Transverse colon (tissue), 4 donors: ENCODE data around the gene ZDHHC24. TPM values are rescaled to one million over a fixed set of nuclear protein-coding genes. Genes with fewer than 3 reads are reported as not detected.
A peak's percentile ranks its signal among the peaks of the same experiment; 100 is the strongest.
"Not testable (repeated sequence)": the region's sequence is repeated elsewhere in the genome, so short reads cannot be mapped to it uniquely, and the experiment has no call there.

Experiments used
- DNase-seq: peaks from one replicate; pipeline ENCODE4 v3.0.0-alpha.2; 2019
- H3K27ac ChIP-seq, 4 donors: fragments of 200-600 bp; sonication (generic); 2 replicates each; pipeline ENCODE4 v1.5.1; 2016 to 2018; ENCODE audit warnings: inconsistent platforms in 4 of 4
- H3K27me3 ChIP-seq: fragments of 200-600 bp; sonication (generic); 2 replicates; pipeline ENCODE4 v1.5.1; 2017; ENCODE audit warnings: inconsistent platforms
- H3K36me3 ChIP-seq, 4 donors: fragments of 200-600 bp; sonication (generic); 2 replicates each; pipeline ENCODE4 v1.5.1; 2017 to 2019; ENCODE audit warnings: inconsistent platforms in 4 of 4
- H3K4me1 ChIP-seq, 4 donors: fragments of 200-600 bp; sonication (generic); 2 replicates each; pipeline ENCODE4 v1.5.1; 2017 to 2020; ENCODE audit warnings: inconsistent platforms in 4 of 4
- H3K4me3 ChIP-seq, 4 donors: fragments of 200-600 bp; sonication (generic); 1 replicate in 1 of 4; 2 replicates in 3 of 4; pipeline versions ENCODE4 v1.5.1 to v1.6.1; 2017 to 2019; ENCODE audit warnings: inconsistent platforms in 4 of 4
- H3K9me3 ChIP-seq, 2 donors: fragments of 200-600 bp; sonication (generic); 2 replicates each; pipeline ENCODE4 v1.5.1; 2017 to 2019; ENCODE audit warnings: inconsistent platforms in 2 of 2
- EP300 ChIP-seq: sonication (generic); formaldehyde crosslinking; IDR thresholded peaks from one replicate; pipeline ENCODE4 v1.6.1; 2017; ENCODE audit warnings: antibody characterized with exemption, low read depth
- POLR2A ChIP-seq: fragments of 450-650 bp; IDR thresholded peaks from one replicate; pipeline ENCODE4 v1.6.1; 2016; ENCODE audit warnings: antibody characterized with exemption, mild to moderate bottlenecking, moderate library complexity
- POLR2AphosphoS5 ChIP-seq, 3 donors: sonication (generic); formaldehyde crosslinking; IDR thresholded peaks; one replicate each; pipeline ENCODE4 v1.6.1; 2016; ENCODE audit warnings: antibody characterized with exemption in 3 of 3
- WGBS, 2 donors: methylation state at CpG; one replicate each; pipeline ENCODE4 v1.1.5; 2018; ENCODE audit warnings: low coverage in 1 of 2; 5-methylcytosine and 5-hydroxymethylcytosine counted together
- in situ Hi-C, 4 donors: fragments of 200-750 bp; cut with MboI; loops; one replicate each; pipeline versions ENCODE4 v1.15.0 to v1.15.1; 2017; ENCODE audit warnings: low sequenced_read_pairs in 3 of 4, low pct_ligation_motif_present in 1 of 4, low pct_unique_long_range_greater_than_20kb in 1 of 4
- intact Hi-C: fragments of 100-400 bp; cut with DNase I; formaldehyde crosslinking; loops from one replicate; pipeline ENCODE4 v1.15.1; 2023; ENCODE audit warnings: low total_unique reads
- total RNA-seq, 4 donors: library from RNA; depleted of rRNA; stranded (reverse); fragments of >200 nt; gene quantifications; one replicate each; pipeline ENCODE4 v1.1.0, GENCODE V29; 2016
- TF ChIP-seq, protein P1 (sequence below), 5 experiments: fragments of 200-600 bp in 3 of 5; fragments of 450-650 bp in 2 of 5; sonication (generic) in 3 of 5; IDR thresholded peaks; 1 replicate in 2 of 5; 2 replicates in 3 of 5; pipeline ENCODE4 v1.5.1; 2016 to 2017; ENCODE audit warnings: antibody characterized with exemption in 5 of 5, inconsistent platforms in 3 of 5, mild to moderate bottlenecking in 2 of 5, moderate library complexity in 1 of 5

The ZDHHC24 gene
- total RNA-seq, 4 donors from 2014 or later, result 12.1 to 34.4 (median 13.8) TPM

- in situ Hi-C loops, result no loop called here
- DNase-seq, result peak; percentile 60
- 66 to 71% methylated on average over 2 to 10 of the region's 26 CpGs for WGBS, 2 donors
- no peaks in the 10 kb centered on the region for H3K9me3 ChIP-seq
- intact Hi-C loops, result no loop called here
- H3K27ac ChIP-seq, result peak overlapping the region in 1 of 4 donors; percentile 20
- H3K4me1 ChIP-seq, result peaks cover 6 to 30% (median 19%) of the 10 kb centered on the region in 4 donors
- TF ChIP-seq, protein P1, sequence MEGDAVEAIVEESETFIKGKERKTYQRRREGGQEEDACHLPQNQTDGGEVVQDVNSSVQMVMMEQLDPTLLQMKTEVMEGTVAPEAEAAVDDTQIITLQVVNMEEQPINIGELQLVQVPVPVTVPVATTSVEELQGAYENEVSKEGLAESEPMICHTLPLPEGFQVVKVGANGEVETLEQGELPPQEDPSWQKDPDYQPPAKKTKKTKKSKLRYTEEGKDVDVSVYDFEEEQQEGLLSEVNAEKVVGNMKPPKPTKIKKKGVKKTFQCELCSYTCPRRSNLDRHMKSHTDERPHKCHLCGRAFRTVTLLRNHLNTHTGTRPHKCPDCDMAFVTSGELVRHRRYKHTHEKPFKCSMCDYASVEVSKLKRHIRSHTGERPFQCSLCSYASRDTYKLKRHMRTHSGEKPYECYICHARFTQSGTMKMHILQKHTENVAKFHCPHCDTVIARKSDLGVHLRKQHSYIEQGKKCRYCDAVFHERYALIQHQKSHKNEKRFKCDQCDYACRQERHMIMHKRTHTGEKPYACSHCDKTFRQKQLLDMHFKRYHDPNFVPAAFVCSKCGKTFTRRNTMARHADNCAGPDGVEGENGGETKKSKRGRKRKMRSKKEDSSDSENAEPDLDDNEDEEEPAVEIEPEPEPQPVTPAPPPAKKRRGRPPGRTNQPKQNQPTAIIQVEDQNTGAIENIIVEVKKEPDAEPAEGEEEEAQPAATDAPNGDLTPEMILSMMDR (IDR thresholded peaks at IDR 0.05), result peak in 2 of 5 experiments; percentile 13 to 20
- no peak for TF ChIP-seq POLR2A
- H3K36me3 ChIP-seq, result no peaks in the 10 kb centered on the region
- peaks cover 11% of the 10 kb centered on the region for H3K27me3 ChIP-seq
- no peak overlapping the region for H3K4me3 ChIP-seq
Observed at GRCh38 chr11:66543263-66544107, 2.4 kb downstream of the ZDHHC24 start.

DNA sequence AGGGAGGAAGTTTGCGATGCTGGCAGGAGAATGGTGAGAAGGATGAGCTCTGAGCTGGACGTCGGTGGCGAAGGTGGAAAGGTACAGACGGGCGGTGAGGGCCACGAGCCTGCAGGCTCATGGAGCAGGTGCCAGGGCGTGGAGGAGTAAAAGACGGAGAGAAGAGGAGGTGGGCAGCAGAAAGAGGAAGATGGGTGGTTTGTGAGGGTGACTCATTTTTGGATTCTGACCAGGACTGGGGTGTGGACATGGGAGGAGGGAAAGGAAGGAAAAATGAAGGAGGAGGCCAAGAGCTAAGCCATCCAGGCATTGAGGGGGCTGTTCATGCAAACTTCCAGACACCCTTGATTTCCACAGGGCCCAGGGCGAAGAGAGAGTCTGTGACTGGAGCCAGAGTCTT, 3.5 kb downstream of the ZDHHC24 start:
- WGBS, 2 donors, result 84% methylated on average over 9 to 10 of the region's 10 CpGs

DNA sequence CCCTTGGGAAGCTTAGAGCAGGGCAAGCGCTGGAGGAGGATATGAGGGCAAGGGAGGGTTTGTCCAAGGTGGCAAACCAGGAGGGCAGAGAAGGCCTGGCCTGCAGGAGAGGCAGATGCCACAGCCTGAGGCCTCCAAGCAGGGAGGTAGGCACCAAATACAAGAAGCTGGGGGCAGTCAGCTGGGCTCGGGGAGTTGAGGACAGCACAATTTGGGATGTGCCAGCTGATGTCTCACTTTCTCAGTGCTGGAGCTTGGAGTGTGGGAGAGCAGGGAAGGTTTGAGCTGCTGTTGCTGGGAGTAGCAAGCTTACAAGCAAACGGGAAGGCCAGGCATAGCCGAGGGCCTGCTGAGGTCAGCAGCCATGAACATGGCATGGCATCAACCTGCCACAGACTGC, 4.0 kb downstream of the ZDHHC24 start:
- Histone ChIP-seq H3K4me3 (no peak overlapping the region), H3K27ac (no peak overlapping the region), H3K9me3 (no peaks in the 10 kb centered on the region), H3K27me3 (peaks cover 4% of the 10 kb centered on the region), H3K4me1 (peaks cover 6 to 29% (median 19%) of the 10 kb centered on the region in 4 donors), H3K36me3 (no peaks in the 10 kb centered on the region)
- in situ Hi-C loops, result no loop called here
- intact Hi-C loops, result no loop called here
- DNase-seq, result no peak
- 80 to 89% methylated on average over 3 to 4 of the region's 4 CpGs for whole genome bisulfite sequencing, 2 donors
- TF ChIP-seq, protein P1 (IDR thresholded peaks at IDR 0.05), result no peak
- TF ChIP-seq POLR2AphosphoS5 (IDR thresholded peaks at IDR 0.05), result no peak
- no peak for TF ChIP-seq EP300
- no peak for TF ChIP-seq POLR2A

More for the DNA sequence above, 3.5 kb downstream of the ZDHHC24 start:
- in situ Hi-C loops (no loop called here), intact Hi-C loops (no loop called here)
- Histone ChIP-seq H3K4me1 (peaks cover 6 to 30% (median 19%) of the 10 kb centered on the region in 4 donors), H3K4me3 (no peak overlapping the region), H3K36me3 (no peaks in the 10 kb centered on the region), H3K27ac (no peak overlapping the region), H3K9me3 (no peaks in the 10 kb centered on the region), H3K27me3 (peaks cover 7% of the 10 kb centered on the region)
- no peak for DNase-seq
- TF ChIP-seq POLR2AphosphoS5 (IDR thresholded peaks at IDR 0.05), result no peak

DNA sequence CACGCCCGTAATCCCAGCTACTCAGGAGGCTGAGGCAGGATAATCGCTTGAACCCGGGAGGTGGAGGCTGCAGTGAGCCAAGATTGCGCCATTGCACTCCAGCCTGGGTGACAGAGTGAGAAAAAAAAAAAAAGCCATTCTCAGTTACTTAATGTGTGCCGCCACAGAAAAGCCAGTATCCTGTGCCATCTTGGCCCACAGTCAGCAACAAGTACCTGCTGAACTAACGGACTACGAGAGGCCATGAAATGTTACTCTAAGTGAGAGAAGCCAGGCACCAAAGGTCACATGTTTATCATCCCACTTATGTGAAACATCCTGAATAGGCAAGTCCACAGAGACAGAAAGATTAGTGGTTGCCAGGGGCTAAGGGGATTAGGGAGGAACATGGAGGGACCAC, 5.2 kb downstream of the ZDHHC24 start:
- H3K27me3 ChIP-seq, intact Hi-C loops, DNase-seq, H3K4me3 ChIP-seq, H3K9me3 ChIP-seq, H3K36me3 ChIP-seq, H3K27ac ChIP-seq, in situ Hi-C loops: not testable (repeated sequence)
- 80 to 96% methylated on average over 2 to 8 of the region's 8 CpGs for WGBS, 2 donors
- H3K4me1 ChIP-seq, result peaks cover 6 to 22% (median 11%) of the 10 kb centered on the region in 4 donors

- TF ChIP-seq POLR2A, result no peak
- TF ChIP-seq, protein P1 (IDR thresholded peaks at IDR 0.05), result no peak
- no peak for TF ChIP-seq EP300
- TF ChIP-seq POLR2AphosphoS5 (IDR thresholded peaks at IDR 0.05), result no peak
- Histone ChIP-seq H3K36me3 (no peaks in the 10 kb centered on the region), H3K4me1 (peaks cover under 1 to 15% (median 5%) of the 10 kb centered on the region in 4 donors), H3K4me3 (no peak overlapping the region), H3K27me3 (no peaks in the 10 kb centered on the region), H3K27ac (no peak overlapping the region), H3K9me3 (no peaks in the 10 kb centered on the region)
- 98 to 100% methylated on average over 1 to 10 of the region's 10 CpGs for WGBS, 2 donors
- in situ Hi-C loops (no loop called here), intact Hi-C loops (no loop called here)
- DNase-seq, result no peak
Observed at GRCh38 chr11:66539870-66540213, 6.0 kb downstream of the ZDHHC24 start.
